Measurements from ENCODE around the gene BCL2L2. TPM values are rescaled to one million over a fixed set of nuclear protein-coding genes. Genes with fewer than 3 reads are reported as not detected.

The BCL2L2 gene
- total RNA-seq, 4 donors from 2014 or later, result 92.8 to 132 (median 121) TPM

- WGBS, result 78% methylated on average over 8 of the region's 27 CpGs
- Histone ChIP-seq H3K4me1 (peaks cover 5 to 6% (median 6%) of the 10 kb centered on the region in 4 donors), H3K27me3 (no peaks in the 10 kb centered on the region), H3K9me3 (no peaks in the 10 kb centered on the region), H3K4me3 (no peak overlapping the region), H3K27ac (replicated peaks in 1 of 4) (no peak overlapping the region), H3K36me3 (peaks cover 0 to 12% (median 5%) of the 10 kb centered on the region in 4 donors)
- TF ChIP-seq POLR2A (IDR thresholded peaks at IDR 0.05; ENCODE audit: low read depth) (no peak), CTCF (IDR thresholded peaks at IDR 0.05) (no peak), EP300 (IDR thresholded peaks at IDR 0.05) (no peak), POLR2AphosphoS5 (IDR thresholded peaks at IDR 0.05) (no peak)
- DNase-seq (ENCODE audit: extremely low spot score), result no peak
- intact Hi-C loops (cut with DNase I), result no loop called here
These were observed 40.2 kb downstream of the BCL2L2 start for GRCh38 chr14:23346693-23347405.

- TF ChIP-seq POLR2AphosphoS5 (IDR thresholded peaks at IDR 0.05) (no peak), POLR2A (IDR thresholded peaks at IDR 0.05; ENCODE audit: low read depth) (no peak), CTCF (IDR thresholded peaks at IDR 0.05) (no peak), EP300 (IDR thresholded peaks at IDR 0.05) (no peak)
- H3K27me3 ChIP-seq, result no peaks in the 10 kb centered on the region
- H3K4me1 ChIP-seq, result peaks cover 9 to 14% (median 13%) of the 10 kb centered on the region in 4 donors
- H3K27ac ChIP-seq (replicated peaks in 1 of 4), result no peak overlapping the region
- WGBS, result 96% methylated on average over 11 of the region's 19 CpGs
- intact Hi-C loops (cut with DNase I), result no loop called here
- no peak for DNase-seq (ENCODE audit: extremely low spot score)
- H3K36me3 ChIP-seq, result peaks cover 0 to 12% (median 5%) of the 10 kb centered on the region in 4 donors
- no peaks in the 10 kb centered on the region for H3K9me3 ChIP-seq
- H3K4me3 ChIP-seq, result no peak overlapping the region
These were observed 41.0 kb downstream of the BCL2L2 start for GRCh38 chr14:23347406-23348296.

- Histone ChIP-seq H3K9me3 (no peaks in the 10 kb centered on the region), H3K4me1 (peaks cover 13 to 20% (median 19%) of the 10 kb centered on the region in 4 donors), H3K4me3 (no peak overlapping the region), H3K36me3 (peaks cover 0 to 12% (median 5%) of the 10 kb centered on the region in 4 donors), H3K27me3 (no peaks in the 10 kb centered on the region), H3K27ac (replicated peaks in 1 of 4) (no peak overlapping the region)
- TF ChIP-seq POLR2A (IDR thresholded peaks at IDR 0.05; ENCODE audit: low read depth), result no peak
- TF ChIP-seq CTCF (IDR thresholded peaks at IDR 0.05), result no peak
- TF ChIP-seq EP300 (IDR thresholded peaks at IDR 0.05), result no peak
- TF ChIP-seq POLR2AphosphoS5 (IDR thresholded peaks at IDR 0.05), result no peak
- intact Hi-C loops (cut with DNase I), result no loop called here
- 85% methylated on average over 6 of the region's 6 CpGs for WGBS
- DNase-seq (ENCODE audit: extremely low spot score), result no peak
These were observed 41.6 kb downstream of the BCL2L2 start for GRCh38 chr14:23348297-23348655.

GRCh38 chr14:23349156-23349845, 42.7 kb downstream of the BCL2L2 start:
- TF ChIP-seq POLR2AphosphoS5 (IDR thresholded peaks at IDR 0.05), result no peak
- TF ChIP-seq CTCF (IDR thresholded peaks at IDR 0.05), result no peak
- TF ChIP-seq EP300 (IDR thresholded peaks at IDR 0.05), result no peak
- TF ChIP-seq POLR2A (IDR thresholded peaks at IDR 0.05; ENCODE audit: low read depth), result no peak
- DNase-seq (ENCODE audit: extremely low spot score), result no peak
- H3K4me1 ChIP-seq, result peaks cover 13 to 22% (median 21%) of the 10 kb centered on the region in 4 donors
- H3K27me3 ChIP-seq, result no peaks in the 10 kb centered on the region
- WGBS, result 92% methylated on average over 8 of the region's 8 CpGs
- H3K27ac ChIP-seq (replicated peaks in 1 of 4), result no peak overlapping the region
- no peaks in the 10 kb centered on the region for H3K9me3 ChIP-seq
- H3K36me3 ChIP-seq, result peaks cover 0 to 12% (median 5%) of the 10 kb centered on the region in 4 donors
- intact Hi-C loops (cut with DNase I), result no loop called here
- H3K4me3 ChIP-seq, result no peak overlapping the region
